HepG2 (cell line): ENCODE results near the gene CAB39. TPM values are rescaled to one million over a fixed set of nuclear protein-coding genes. Genes with fewer than 3 reads are reported as not detected.

Experiments
- FOXK2 ChIP-seq: fragments of 450-650 bp; IDR thresholded peaks from 2 replicates; pipeline ENCODE4 v1.6.1; 2016
- FOXM1 ChIP-seq: sonication (generic); formaldehyde crosslinking; IDR thresholded peaks from 2 replicates; pipeline ENCODE4 v1.5.0; 2020; ENCODE audit warnings: missing genetic modification reagents
- GPN1 ChIP-seq: sonication (generic); formaldehyde crosslinking; IDR thresholded peaks from 2 replicates; pipeline ENCODE4 v1.5.1; 2020; ENCODE audit warnings: missing genetic modification reagents, borderline replicate concordance
- KLF11 ChIP-seq: IDR thresholded peaks from 2 replicates; pipeline ENCODE4 v1.6.1; 2016; ENCODE audit warnings: missing compliant biosample characterization
- SIX1 ChIP-seq: sonication (generic); formaldehyde crosslinking; IDR thresholded peaks from 2 replicates; pipeline ENCODE4 v1.4.0; 2020; ENCODE audit warnings: missing genetic modification reagents, borderline replicate concordance
- THYN1 ChIP-seq: sonication (generic); formaldehyde crosslinking; IDR thresholded peaks from 2 replicates; pipeline ENCODE4 v1.8.1; 2023; ENCODE audit warnings: low read depth, mild to moderate bottlenecking, moderate library complexity, missing genetic modification reagents, borderline replicate concordance
- WIZ ChIP-seq: sonication (generic); formaldehyde crosslinking; IDR thresholded peaks from 2 replicates; pipeline ENCODE4 v1.5.1; 2020; ENCODE audit warnings: mild to moderate bottlenecking, missing genetic modification reagents
- YY1 ChIP-seq: IDR thresholded peaks from 2 replicates; pipeline ENCODE4 v1.6.1; 2011; ENCODE audit warnings: low read length, low read depth, moderate library complexity, mild to moderate bottlenecking; ENCODE audit not compliant: insufficient read depth, insufficient replicate concordance
- ZBTB21 ChIP-seq: sonication (generic); formaldehyde crosslinking; IDR thresholded peaks from 2 replicates; pipeline ENCODE4 v1.4.0; 2020; ENCODE audit warnings: missing genetic modification reagents
- ZNF225 ChIP-seq: sonication (generic); formaldehyde crosslinking; IDR thresholded peaks from 2 replicates; pipeline ENCODE4 v1.4.0; 2020; ENCODE audit warnings: mild to moderate bottlenecking, missing genetic modification reagents
- ZNF792 ChIP-seq: IDR thresholded peaks from 2 replicates; pipeline ENCODE4 v1.6.1; 2016
- polyA plus RNA-seq, 8 experiments: library from polyadenylated mRNA; depleted of rRNA in 3 of 8; stranded (reverse) in 7 of 8; unstranded in 1 of 8; fragments of >200 nt; fragmentation: Illumina TruSeq in 4 of 8; extraction: Trizol in 4 of 8; gene quantifications; 2 replicates each; pipeline versions ENCODE4 v1.2.1 to v1.2.3, GENCODE V29; 2011 to 2016; ENCODE audit warnings: low read depth in 4 of 8, missing spikeins in 1 of 8, mixed read lengths in 1 of 8; ENCODE audit not compliant: insufficient read depth in 1 of 8
- total RNA-seq, 5 experiments: library from RNA; depleted of rRNA; stranded (reverse); fragments of >200 nt; fragmentation: Illumina TruSeq; extraction: Trizol; gene quantifications; 2 replicates each; pipeline ENCODE4 v1.2.3, GENCODE V29; 2016; ENCODE audit warnings: low read depth in 1 of 5
- TF ChIP-seq, protein P1 (sequence below), 2 experiments: sonication (generic) in 1 of 2; formaldehyde crosslinking in 1 of 2; IDR thresholded peaks; 2 replicates each; pipeline versions ENCODE4 v1.4.0 to v1.6.1; 2016 to 2020; ENCODE audit warnings: borderline replicate concordance in 1 of 2, low read depth in 1 of 2, mild to moderate bottlenecking in 1 of 2, missing genetic modification reagents in 1 of 2
- TF ChIP-seq, protein P2 (sequence below): fragments of 450-650 bp; IDR thresholded peaks from 2 replicates; pipeline ENCODE4 v1.6.1; 2017; ENCODE audit warnings: mild to moderate bottlenecking
- TF ChIP-seq, protein P3 (sequence below): sonication (generic); formaldehyde crosslinking; IDR thresholded peaks from 2 replicates; pipeline ENCODE4 v1.5.0; 2020; ENCODE audit warnings: mild to moderate bottlenecking, low read depth, missing genetic modification reagents, borderline replicate concordance
- TF ChIP-seq, protein P4 (sequence below): IDR thresholded peaks from 2 replicates; pipeline ENCODE4 v1.6.1; 2016

Gene CAB39
- total and polyA plus RNA-seq, 2 of the 13 experiments (the other 11 are each of a cell fraction or from before 2014, with no cell fraction given), result 19.3 to 45.3 TPM

DNA sequence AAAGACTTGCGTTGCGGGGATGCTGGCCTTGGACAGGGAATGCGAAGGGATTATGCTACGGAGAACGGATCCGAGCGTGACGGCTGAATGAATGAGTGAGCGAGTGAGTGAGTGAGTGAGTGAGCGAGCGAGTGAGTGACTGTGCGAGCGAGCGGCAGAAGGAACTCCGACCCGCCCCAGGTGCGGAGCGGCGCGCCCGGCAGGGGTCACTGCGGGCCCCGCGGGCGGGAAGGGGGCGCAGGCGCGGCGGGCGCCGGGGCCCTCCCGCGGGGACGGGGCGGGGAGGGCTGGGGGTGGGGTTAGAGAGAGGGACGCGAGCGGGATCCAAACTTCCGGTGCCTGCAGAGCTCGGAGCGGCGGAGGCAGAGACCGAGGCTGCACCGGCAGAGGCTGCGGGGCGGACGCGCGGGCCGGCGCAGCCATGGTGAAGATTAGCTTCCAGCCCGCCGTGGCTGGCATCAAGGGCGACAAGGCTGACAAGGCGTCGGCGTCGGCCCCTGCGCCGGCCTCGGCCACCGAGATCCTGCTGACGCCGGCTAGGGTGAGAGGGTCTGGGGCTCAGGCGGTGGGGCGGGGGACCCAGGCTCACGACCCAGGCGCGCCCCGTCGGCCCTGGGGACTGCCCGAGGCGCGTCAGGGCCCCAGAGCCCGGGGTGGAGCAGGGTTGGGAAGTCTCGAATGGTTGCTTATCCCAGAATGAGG is 152.1 kb downstream of the CAB39 start, which contains the start of gene ITM2C (continued):
- TF ChIP-seq, protein P1, sequence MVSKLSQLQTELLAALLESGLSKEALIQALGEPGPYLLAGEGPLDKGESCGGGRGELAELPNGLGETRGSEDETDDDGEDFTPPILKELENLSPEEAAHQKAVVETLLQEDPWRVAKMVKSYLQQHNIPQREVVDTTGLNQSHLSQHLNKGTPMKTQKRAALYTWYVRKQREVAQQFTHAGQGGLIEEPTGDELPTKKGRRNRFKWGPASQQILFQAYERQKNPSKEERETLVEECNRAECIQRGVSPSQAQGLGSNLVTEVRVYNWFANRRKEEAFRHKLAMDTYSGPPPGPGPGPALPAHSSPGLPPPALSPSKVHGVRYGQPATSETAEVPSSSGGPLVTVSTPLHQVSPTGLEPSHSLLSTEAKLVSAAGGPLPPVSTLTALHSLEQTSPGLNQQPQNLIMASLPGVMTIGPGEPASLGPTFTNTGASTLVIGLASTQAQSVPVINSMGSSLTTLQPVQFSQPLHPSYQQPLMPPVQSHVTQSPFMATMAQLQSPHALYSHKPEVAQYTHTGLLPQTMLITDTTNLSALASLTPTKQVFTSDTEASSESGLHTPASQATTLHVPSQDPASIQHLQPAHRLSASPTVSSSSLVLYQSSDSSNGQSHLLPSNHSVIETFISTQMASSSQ (IDR thresholded peaks at IDR 0.05; ENCODE audit: low read depth), result no peak
- TF ChIP-seq, protein P1 (CRISPR knock-in tag; IDR thresholded peaks at IDR 0.05; ENCODE audit: borderline replicate concordance), result no peak
- TF ChIP-seq ZBTB21 (CRISPR knock-in tag) (no peak), ZNF225 (CRISPR knock-in tag) (peak; percentile 41; the same call in 1 of the 2 replicates), YY1 (peak; percentile 52), ZNF792 (no peak), FOXK2 (no peak), KLF11 (CRISPR knock-in tag) (0 out of 2 replicates have a peak, but pooled peaks have one; percentile 42), FOXM1 (CRISPR knock-in tag) (no peak), THYN1 (no peak), GPN1 (CRISPR knock-in tag) (no peak), WIZ (CRISPR knock-in tag) (0 out of 2 replicates have a peak, but pooled peaks have one; percentile 40), SIX1 (CRISPR knock-in tag) (no peak)
- TF ChIP-seq, protein P2, sequence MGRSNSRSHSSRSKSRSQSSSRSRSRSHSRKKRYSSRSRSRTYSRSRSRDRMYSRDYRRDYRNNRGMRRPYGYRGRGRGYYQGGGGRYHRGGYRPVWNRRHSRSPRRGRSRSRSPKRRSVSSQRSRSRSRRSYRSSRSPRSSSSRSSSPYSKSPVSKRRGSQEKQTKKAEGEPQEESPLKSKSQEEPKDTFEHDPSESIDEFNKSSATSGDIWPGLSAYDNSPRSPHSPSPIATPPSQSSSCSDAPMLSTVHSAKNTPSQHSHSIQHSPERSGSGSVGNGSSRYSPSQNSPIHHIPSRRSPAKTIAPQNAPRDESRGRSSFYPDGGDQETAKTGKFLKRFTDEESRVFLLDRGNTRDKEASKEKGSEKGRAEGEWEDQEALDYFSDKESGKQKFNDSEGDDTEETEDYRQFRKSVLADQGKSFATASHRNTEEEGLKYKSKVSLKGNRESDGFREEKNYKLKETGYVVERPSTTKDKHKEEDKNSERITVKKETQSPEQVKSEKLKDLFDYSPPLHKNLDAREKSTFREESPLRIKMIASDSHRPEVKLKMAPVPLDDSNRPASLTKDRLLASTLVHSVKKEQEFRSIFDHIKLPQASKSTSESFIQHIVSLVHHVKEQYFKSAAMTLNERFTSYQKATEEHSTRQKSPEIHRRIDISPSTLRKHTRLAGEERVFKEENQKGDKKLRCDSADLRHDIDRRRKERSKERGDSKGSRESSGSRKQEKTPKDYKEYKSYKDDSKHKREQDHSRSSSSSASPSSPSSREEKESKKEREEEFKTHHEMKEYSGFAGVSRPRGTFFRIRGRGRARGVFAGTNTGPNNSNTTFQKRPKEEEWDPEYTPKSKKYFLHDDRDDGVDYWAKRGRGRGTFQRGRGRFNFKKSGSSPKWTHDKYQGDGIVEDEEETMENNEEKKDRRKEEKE, result no peak
- TF ChIP-seq, protein P3, sequence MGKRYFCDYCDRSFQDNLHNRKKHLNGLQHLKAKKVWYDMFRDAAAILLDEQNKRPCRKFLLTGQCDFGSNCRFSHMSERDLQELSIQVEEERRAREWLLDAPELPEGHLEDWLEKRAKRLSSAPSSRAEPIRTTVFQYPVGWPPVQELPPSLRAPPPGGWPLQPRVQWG, result no peak
- TF ChIP-seq, protein P4, sequence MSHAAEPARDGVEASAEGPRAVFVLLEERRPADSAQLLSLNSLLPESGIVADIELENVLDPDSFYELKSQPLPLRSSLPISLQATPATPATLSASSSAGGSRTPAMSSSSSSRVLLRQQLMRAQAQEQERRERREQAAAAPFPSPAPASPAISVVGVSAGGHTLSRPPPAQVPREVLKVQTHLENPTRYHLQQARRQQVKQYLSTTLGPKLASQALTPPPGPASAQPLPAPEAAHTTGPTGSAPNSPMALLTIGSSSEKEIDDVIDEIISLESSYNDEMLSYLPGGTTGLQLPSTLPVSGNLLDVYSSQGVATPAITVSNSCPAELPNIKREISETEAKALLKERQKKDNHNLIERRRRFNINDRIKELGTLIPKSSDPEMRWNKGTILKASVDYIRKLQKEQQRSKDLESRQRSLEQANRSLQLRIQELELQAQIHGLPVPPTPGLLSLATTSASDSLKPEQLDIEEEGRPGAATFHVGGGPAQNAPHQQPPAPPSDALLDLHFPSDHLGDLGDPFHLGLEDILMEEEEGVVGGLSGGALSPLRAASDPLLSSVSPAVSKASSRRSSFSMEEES (CRISPR knock-in tag), result no peak
